Measurements from ENCODE around the gene VPS13A.
A peak's percentile ranks its signal among the peaks of the same experiment; 100 is the strongest.

The VPS13A gene

DNA sequence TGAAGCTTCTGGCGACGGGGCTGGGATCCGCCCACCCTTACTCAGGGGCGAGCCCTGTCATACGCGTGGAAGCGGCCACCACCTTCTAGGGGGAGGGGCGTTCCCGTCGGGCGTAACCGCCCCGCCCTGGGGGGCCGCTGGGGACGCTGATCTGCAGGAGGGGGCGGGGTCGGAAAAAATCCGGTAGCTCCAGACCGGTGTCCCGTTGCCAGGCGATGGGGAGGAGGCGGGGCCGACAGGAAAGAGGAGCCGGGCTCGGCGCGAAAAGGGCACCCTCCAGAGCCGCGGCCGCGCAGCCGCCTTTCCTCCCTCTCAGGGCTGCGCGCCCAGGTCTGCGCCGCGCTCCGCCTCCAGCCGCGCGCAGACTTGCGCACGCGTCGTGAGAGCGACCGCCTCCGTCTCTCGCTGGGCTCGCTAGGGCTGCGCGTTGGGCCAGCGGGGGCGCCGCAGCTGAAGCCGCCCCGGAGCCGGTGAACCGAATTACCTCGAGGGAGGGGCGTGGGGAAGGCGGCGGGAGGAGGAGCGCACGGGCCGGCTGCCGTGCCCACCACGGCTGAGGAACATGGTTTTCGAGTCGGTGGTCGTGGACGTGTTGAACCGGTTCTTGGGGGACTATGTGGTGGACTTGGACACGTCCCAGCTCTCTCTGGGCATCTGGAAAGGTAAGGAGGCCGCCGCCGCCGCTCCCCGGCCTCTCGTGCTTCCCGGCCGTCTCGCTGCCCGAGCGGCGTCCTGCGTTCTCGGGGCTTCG is at the start of gene VPS13A:
TSS of gene VPS13A (plus strand) at position 392 of the 751 bp plus-strand sequence. CDS start at position 563, 171 bp downstream.
- peak; percentile 97 for DNase-seq (ENCODE audit: low spot score)

DNA sequence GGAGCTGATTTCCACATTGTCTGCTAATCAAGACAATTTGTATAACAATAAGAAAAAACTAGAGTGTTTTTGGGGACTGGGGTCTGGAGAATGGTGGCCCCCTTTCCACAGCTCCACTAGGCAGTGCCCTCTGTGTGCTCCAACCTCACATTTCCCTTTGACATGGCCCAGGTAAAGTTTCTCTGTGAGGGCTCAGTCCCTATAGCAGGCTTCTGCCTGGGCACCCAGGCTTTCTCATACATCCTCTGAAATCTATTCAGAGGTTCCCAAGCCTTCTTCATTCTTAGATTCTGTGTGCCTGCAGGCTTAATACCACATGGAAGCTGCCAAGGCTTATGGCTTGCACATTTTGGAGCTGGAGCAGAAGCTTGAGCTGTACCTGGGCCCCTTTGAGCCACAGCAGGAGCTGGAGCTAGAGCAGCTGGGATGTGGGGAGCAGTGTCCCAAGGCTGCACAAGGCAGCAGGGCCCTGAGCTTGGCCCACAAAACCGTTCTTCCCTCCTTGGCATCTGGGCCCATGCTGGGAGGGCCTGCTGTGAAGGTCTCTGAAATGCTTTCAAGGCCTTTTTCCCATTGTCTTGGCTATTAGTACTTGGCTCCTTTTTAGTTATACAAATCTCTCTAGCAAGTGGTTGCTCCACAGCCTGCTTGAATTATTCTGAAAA is 49.1 kb upstream of the VPS13A start:
- no peak for DNase-seq (ENCODE audit: low spot score)

DNA sequence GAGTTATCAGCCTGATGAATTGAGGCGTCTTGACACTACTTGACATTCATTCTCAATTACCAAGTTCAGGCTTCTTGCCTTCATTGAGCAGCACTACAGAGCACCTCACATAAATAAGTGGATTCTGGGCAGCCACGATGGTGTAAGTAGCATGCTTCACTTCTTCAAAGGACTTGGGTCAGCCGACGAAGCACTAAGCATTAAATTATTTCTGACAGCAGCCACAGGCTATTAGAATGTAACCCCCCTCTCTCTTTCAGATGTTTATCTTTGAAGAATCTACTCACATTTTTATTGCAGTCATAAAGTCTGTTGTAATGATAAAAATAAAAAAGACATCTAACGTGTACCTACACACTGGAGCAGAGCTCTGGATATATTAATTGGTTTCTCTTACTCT is 45.9 kb upstream of the VPS13A start:
- no peak for DNase-seq (ENCODE audit: low spot score)

DNA sequence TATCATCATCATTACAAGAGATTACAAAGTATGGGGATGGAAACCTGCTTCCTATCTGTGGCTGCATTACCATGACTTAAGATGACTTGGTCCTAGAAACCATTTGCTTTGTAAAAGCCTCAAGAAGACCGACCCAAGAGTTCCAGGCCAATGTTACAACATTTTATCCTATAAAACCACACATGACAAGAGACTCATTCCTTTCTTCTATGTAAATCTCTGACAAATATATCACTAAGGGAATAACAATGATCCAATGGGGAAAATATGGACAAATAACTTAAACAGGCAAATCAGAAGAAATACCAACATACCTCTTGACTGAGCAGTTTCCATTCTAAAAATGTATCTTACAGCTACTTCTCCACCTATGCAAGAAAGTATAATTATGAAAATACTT is 44.3 kb upstream of the VPS13A start:
- DNase-seq (ENCODE audit: low spot score): no peak

DNA sequence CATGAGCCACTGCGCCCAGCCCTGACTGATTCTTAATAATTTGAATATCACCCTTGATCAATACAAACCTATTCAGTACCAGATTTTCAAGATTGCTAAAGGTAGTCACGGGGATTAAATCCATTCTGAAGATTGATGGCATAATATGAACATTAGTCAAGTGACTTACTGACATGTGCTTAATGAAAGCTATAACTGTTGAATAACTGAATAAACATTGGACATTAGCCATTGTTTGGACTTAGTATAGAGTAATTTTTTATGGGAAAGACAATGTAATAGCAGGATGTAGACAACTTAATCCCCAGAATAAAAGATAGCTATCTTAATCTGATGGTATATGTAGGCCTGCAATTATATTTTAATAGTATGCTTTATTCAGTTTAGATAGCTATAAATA is 35.0 kb upstream of the VPS13A start:
- no peak for DNase-seq (ENCODE audit: low spot score)

DNA sequence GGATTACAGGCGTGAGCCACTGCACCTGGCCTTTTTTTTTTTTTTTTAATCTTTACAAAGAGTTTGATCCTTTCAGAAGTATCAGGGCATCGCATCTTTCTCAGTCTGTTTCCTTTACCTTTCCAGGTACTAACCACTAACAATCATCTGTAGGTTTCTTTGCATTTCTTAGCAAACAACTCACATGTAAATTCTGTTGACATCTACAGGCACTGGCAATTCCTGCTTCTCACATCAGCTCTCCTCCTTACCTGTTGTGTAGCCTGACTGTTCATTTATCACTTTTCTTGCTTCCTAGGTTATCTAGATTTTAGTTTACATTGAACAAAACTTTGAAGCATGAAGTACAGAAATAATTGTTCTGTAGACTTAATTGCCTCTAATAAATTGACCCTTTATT is 27.5 kb upstream of the VPS13A start:
- DNase-seq (ENCODE audit: low spot score): no peak

DNA sequence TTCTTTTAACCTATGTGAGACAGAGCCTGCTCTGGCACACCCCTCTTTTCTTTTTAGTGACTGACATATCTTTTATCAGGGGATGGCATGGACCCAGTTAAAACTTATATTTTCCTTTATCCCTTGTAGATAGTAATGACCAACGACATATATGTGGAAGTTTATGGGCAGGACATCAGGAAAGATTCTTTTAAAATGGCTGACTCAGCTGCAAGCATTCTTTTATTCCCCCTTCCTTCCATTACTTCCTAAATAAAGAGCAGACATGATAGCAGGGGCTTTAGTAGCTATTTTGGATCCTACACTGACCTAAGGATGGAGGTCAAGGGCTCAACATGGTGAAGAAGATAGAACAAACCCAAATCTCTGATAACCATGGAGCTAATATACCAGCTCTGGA is 25.0 kb upstream of the VPS13A start:
- no peak for DNase-seq (ENCODE audit: low spot score)

DNA sequence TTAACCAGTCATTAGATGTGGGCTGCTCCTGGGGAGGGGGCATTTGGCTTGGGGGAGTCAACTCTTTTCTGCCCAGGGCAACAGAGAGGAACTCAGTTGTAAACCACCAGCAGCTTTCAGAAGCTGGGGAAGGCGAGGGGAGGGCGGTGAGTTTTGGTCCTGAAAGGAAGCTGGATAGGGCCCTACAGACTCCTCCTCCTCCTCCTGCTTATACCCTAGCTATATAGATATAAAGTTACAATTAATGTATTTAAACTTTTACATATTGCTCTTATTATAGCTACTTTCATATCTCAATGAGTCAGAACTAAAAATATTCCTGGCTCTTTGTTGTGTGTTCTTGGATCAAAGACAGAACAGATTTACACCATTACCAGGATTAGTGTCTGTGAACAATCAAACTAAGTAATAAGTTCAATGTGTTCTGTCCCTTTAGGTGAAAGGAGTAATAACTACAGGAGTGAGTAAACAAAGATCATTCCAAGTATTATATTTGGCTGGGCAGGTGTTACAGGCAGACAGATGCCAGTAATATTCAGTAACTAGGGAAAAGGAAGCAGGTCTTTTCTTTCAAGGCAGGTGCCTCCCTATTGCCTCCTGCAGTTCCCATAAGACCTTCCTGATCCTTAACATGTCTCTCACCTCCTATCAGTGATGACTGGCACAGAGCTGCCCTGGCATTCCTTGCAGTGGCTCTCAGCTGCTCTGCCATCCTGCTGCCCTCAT is 20.5 kb upstream of the VPS13A start:
- no peak for DNase-seq (ENCODE audit: low spot score)

DNA sequence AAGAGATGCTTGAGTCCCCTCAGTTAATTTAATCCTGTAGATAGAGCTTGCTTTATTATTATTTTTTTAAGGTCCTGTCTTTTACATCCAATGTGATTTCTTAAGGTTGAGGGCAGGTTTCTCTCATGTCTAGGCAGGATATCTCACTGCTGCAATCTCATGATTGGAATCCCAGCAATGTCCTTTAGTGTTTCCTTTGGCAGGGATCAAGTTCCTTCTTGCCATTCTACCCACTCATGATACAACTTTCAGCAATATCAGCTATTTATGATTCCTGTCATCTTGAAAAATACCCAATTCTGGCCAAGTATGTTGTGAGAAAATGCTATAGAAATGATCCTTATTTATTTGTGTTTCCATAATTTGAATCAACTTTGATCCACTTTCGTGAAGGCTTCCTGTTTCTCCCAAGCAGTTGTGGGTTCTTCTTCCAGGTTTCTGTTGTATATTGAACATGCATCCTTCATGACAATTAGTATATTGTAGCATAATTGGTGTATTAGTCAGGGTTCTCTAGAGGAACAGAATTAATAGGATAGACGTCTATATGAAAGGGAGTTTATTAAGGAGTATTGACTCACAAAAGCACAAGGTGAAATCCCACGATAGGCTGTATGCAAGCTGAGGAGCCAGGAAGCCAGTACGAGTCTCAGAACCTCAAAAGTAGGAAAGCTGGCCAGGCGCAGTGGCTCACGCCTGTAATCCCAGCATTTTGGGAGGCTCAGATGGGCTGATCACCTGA is 18.4 kb upstream of the VPS13A start:
- peak; percentile 60 for DNase-seq (ENCODE audit: low spot score)

DNA sequence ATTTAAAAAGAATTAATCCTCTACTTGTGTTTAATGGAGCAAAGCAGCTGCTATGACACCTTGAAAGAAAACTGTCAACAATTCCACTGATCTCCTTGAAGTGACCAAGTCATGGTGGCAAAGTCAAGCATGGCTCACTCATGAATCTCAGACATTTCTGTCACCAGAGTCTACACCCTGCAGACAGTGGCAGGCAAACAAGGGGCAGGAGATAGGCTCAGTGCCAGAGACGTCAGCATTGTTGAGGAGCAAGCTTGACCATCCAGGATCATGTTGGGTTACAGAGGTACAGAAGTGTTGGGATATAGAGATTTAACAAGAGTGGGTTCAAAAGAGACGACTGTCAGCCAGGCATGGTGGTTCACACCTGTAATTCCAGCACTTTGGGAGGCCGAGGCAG is 16.1 kb upstream of the VPS13A start:
- DNase-seq (ENCODE audit: low spot score): no peak

DNA sequence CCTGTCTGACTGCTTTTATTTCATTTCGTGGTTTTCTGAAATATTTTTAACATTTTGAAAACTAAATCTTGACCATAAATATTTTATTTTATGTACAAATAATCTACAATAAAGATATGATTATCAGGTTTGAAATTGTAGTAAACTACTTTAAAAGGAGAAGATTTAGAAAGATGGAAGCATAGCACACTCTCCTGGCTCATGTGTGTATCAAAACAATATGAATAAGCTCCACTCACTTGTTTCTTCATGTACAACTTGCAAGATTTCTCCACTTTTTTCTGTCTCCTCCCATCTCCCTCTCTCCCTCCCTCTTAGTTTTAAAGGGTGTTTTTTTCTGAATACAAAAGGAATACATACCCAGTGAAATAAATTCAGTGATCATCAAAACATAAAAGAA is 15.4 kb upstream of the VPS13A start:
- DNase-seq (ENCODE audit: low spot score): no peak

DNA sequence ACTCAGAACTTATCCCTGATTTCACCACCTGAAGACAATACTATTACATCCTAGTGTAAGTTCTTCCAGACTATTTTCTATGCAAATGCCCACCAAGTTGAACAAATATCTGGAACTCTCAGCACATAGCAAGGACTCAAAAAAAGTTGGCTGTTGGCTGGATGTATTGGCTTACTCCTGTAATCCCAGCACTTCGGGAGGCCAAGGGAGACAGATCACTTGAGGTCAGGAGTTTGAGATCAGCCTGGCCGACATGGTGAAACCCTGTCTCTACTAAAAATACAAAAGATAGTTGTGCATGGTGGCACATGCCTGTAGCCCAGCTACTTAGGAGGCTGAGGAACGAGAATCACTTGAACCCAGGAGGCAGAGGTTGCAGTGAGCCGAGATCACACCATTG is 15.0 kb upstream of the VPS13A start:
- DNase-seq (ENCODE audit: low spot score): no peak

DNA sequence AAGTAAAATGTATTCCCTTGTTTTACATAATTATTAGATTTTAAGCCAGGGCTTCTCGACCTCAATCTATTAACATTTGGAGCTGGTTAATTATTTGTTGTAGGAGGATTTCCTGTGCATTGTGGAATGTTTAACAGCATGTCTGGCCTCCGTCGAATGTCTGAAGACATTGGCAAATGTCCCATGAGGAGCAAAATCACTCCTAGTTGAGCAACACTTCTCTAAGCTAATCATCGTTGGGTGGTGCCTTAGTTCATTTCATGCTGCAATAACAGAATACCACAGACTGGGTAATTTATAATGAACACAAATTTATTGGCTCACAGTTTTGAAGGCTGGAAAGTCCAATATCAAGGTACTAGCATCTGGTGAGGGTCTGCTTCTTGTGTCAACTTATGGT is 13.4 kb upstream of the VPS13A start:
- DNase-seq (ENCODE audit: low spot score): peak; percentile 73

DNA sequence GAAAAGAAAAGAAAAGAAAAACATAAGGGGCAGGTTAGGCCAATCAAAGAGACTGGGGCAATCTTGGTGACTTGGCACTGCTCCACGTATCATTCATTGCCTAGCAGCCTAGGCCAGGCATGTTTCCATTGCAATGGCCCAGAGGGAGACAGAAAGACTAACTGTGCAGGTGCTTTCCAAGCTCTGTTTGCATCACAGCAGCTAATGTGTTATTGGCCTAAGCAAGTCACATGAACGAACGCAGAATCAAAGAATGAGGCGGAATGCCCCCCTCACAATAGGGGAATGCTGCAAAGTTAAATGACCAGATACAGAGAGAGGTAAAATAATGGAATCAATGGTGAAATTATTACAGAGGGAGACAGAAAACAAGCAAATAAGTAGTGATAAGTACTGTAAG is 11.1 kb upstream of the VPS13A start:
- no peak for DNase-seq (ENCODE audit: low spot score)

DNA sequence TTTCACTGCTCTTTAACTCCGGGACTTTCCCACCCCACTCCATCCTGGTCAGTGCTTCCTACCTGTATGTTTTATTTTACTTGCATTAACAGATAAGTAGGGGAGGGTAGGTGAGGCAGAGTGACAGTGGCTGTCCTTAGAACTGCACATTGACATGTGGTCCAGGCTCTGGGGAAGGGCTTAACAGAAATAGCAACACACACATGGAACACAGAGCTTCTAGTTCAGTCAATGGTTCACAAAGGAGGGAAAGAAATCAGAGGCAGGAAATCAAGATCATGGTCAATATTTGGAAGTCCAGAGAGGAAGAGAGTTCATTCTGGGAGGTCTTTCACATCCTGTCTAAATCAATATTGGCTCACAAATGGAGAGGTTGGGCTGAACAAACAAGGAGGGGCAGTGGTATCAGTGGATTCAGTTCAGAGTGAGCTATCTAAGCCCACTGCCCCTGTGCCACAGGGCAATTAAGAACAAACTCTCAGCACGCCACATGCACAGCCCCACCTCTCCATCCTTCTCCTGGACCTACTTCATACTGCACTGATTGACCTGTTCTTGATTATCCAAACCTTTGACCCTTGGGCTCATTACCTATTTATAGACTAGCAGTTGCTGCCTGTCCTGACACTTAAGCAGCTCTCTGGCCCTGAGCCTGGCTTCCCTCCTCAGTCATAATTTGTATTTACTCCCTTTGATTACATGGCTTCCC is 6.2 kb upstream of the VPS13A start:
- DNase-seq (ENCODE audit: low spot score): no peak

DNA sequence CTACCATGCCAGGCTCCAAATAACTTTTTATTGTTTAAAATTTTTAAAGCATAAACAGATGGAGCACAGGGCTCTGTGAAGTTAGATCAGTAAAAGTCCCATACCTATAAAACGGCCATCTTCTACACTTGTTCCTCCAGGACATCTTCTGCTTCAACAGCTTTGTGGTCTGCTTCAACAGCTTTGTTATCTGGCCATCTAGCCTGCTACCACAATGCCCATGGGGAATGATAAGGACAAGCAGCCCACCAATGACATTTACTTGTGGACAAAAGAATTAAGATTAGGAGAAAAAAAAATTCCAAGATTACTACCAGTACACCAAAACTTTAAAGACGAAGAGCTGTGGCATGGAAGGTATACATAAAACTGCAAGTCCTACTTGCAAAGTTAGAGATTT is 2.2 kb upstream of the VPS13A start:
- DNase-seq (ENCODE audit: low spot score): no peak

DNA sequence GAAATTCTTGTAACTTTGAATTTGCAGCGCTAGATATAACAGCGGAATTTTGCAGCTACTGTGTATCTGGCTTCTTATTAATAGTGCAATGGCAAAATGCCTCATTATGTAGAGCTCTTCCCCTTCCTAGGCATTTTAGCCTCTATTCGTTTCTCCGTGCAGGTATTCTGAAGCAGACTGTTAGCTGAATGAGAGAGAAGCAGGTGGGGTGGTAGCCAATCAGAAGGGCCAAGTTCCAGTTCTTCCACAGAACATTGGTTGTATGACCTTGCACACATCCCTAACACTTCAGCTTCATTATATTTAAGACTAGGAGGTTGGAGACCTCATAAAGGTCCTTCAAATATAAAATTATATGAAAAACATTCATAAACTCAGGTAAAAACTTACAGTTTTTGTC is 1.2 kb upstream of the VPS13A start:
- DNase-seq (ENCODE audit: low spot score): no peak

DNA sequence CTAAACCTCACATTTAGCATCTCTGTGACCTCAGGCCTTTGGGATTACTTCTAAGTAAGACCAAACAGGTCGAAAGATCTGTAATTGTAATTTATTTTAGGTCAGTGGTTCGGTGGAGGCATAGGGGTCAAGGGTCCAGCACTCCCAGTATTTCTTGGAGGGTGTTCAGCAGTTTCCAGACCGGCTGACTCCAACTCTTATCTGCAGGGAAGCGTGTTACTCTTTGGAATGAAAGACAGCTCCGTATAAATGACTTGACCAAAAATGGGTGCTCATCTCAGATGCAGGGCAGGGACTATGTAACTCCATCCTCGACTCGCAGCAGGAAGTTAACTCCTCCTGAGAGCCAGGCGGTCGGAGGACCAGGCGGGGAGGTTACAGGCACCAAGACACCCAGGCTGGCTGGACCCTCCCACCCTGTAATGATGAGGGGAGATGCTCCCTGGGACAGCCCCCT is 620 bp upstream of the VPS13A start:
- no peak for DNase-seq (ENCODE audit: low spot score)

DNA sequence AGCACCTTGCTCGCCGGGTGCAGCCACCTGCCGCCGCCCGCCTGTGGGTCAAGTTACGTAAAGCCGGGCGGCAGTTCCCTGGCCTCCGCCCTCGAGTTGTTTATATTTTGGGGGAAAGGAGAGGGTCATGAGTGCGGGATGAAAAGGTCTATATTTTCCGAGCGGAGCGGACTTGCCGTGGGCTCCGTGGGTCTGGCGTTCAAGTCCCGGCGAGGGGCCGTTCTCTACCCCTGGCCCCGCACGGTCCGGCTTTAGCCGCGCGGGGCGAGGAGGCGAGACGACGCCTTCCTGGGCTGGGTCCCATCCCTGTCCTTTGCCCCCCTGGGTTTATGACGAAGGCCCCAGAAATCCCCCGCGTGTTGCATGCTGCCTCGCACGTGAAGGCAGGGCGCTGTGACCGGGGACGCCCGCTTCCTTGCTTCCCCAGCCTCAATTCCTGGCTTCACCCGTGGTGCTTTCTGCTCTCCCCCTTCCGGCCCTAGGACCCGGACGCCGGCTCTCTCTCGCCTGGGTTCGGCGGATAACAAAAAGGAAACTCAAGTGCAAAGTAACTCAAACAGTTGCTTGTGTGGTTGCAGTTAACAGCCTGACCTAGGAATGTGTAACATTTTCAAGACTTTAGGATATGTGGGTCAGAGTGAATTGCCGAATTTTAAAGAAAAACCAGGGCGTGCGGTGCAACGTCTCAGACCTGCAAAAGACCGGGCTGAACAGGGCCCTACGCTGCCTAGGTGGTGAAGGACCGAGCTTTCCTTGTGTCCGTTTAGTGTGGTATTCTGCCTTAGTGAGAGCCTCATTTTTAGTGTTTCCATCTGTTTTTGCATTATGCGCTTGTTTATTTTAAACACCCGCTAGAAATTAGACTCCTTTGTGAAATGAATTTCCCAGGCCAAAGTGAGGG is 810 bp downstream of the VPS13A start:
- peak; percentile 62 for DNase-seq (ENCODE audit: low spot score)

DNA sequence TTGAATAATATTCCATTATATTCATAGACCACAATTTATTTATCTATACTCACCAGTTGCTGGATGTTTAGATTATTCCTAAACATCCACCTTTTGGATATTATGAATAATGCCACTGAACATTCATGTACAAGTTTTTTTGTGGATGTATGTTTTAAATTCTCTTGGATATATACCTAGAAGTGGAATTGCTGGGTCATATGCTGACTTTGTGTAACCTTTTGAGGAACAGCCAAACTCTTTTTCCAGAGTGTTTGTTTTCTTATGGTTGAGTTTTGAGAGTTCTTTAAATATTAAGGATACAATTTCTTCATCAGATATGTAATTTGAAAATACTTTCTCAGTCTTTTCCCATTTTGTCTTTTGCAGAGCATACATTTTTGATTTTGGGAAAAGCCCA is 2.7 kb downstream of the VPS13A start:
- DNase-seq (ENCODE audit: low spot score): no peak

DNA sequence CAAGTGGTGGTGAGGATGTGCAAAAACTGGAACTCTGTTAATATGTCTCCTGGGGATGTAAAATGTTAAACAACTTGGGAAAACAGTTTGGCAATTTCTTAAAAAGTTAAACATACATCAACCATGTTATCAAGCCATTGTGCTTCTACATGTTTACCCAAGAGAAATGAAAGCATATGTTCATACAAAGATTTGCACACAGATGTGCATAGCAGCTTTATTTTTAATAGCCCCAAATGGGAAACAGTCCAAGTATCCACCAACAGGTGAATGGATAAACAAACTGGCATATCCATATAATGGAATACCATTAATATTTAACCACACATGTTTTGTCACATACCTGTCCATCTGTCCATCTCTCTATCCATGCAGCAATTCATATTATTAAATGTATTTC is 6.2 kb downstream of the VPS13A start:
- no peak for DNase-seq (ENCODE audit: low spot score)
